GM21529 (cell line): Measurements from ENCODE around the gene CPN2.
A peak's percentile ranks its signal among the peaks of the same experiment; 100 is the strongest.

Experiments used
- ATAC-seq: cut with Tn5 transposase; IDR thresholded peaks from one replicate; pipeline ENCODE4 v1.9.1; 2021; ENCODE audit not compliant: unreplicated experiment

CPN2 gene

GRCh38 chr3:194354315-194354714 lies 3.2 kb upstream of the CPN2 start:
- no peak for ATAC-seq

- no peak for ATAC-seq
Observed at GRCh38 chr3:194352667-194353246, 1.6 kb upstream of the CPN2 start.

- ATAC-seq: no peak
Observed at GRCh38 chr3:194351952-194352536, 916 bp upstream of the CPN2 start.

GRCh38 chr3:194350726-194351071 lies 429 bp downstream of the CPN2 start:
- ATAC-seq: no peak

GRCh38 chr3:194348354-194348753 lies 2.8 kb downstream of the CPN2 start:
- ATAC-seq: no peak

GRCh38 chr3:194346621-194347020 lies 4.5 kb downstream of the CPN2 start:
- no peak for ATAC-seq

GRCh38 chr3:194346035-194346434 lies 5.1 kb downstream of the CPN2 start:
- no peak for ATAC-seq

- ATAC-seq: no peak
Observed at GRCh38 chr3:194344012-194344411, 7.1 kb downstream of the CPN2 start.

GRCh38 chr3:194343561-194343893 lies 7.6 kb downstream of the CPN2 start:
- ATAC-seq: no peak

GRCh38 chr3:194342861-194343560 lies 8.1 kb downstream of the CPN2 start:
- ATAC-seq: no peak

- no peak for ATAC-seq
Observed at GRCh38 chr3:194340757-194341400, 10.2 kb downstream of the CPN2 start.

GRCh38 chr3:194339840-194340239 lies 11.3 kb downstream of the CPN2 start:
- ATAC-seq: no peak

- no peak for ATAC-seq
Observed at GRCh38 chr3:194339356-194339755, 11.8 kb downstream of the CPN2 start.

- ATAC-seq: no peak
Observed at GRCh38 chr3:194337965-194338753, 13.0 kb downstream of the CPN2 start.

GRCh38 chr3:194336601-194337355 lies 14.3 kb downstream of the CPN2 start:
- no peak for ATAC-seq

GRCh38 chr3:194333981-194334320 lies 17.2 kb downstream of the CPN2 start:
- ATAC-seq: no peak

- peak; percentile 89 for ATAC-seq
Observed at GRCh38 chr3:194333212-194333980, 17.7 kb downstream of the CPN2 start.

GRCh38 chr3:194332858-194333211 lies 18.3 kb downstream of the CPN2 start:
- ATAC-seq: no peak

- no peak for ATAC-seq
Observed at GRCh38 chr3:194330579-194330978, 20.5 kb downstream of the CPN2 start.

- no peak for ATAC-seq
Observed at GRCh38 chr3:194330160-194330559, 21.0 kb downstream of the CPN2 start.
